Uterus (tissue), 4 donors: ENCODE results near the gene SCML2. TPM values are rescaled to one million over a fixed set of nuclear protein-coding genes. Genes with fewer than 3 reads are reported as not detected.

ENCODE experiments used
- DNase-seq, 2 donors: peaks; one replicate each; pipeline ENCODE4 v3.0.0-alpha.2; 2019 to 2020
- H3K27ac ChIP-seq, 2 donors: fragments of 200-600 bp; sonication (generic); 1 replicate in 1 of 2; 2 replicates in 1 of 2; pipeline ENCODE4 v1.5.1; 2016 to 2018
- H3K27me3 ChIP-seq, 2 donors: fragments of 200-600 bp; sonication (generic); one replicate each; pipeline ENCODE4 v1.5.1; 2018 to 2019; ENCODE audit warnings: control low read depth in 1 of 2
- H3K36me3 ChIP-seq, 2 donors: fragments of 200-600 bp; sonication (generic); one replicate each; pipeline ENCODE4 v1.5.1; 2019; ENCODE audit warnings: control low read depth in 1 of 2
- H3K4me1 ChIP-seq, 2 donors: fragments of 200-600 bp; sonication (generic); one replicate each; pipeline ENCODE4 v1.5.1; 2018 to 2019; ENCODE audit warnings: control low read depth in 1 of 2
- H3K4me3 ChIP-seq, 2 donors: fragments of 200-600 bp; sonication (generic); 1 replicate in 1 of 2; 2 replicates in 1 of 2; pipeline ENCODE4 v1.5.1; 2018 to 2019; ENCODE audit warnings: mild to moderate bottlenecking in 1 of 2
- H3K9me3 ChIP-seq, 2 donors: fragments of 200-600 bp; sonication (generic); one replicate each; pipeline ENCODE4 v1.5.1; 2019; ENCODE audit warnings: control low read depth in 1 of 2
- POLR2A ChIP-seq, 2 donors: fragments of 450-650 bp; IDR thresholded peaks; one replicate each; pipeline ENCODE4 v1.6.1; 2016; ENCODE audit warnings: antibody characterized with exemption in 2 of 2, mild to moderate bottlenecking in 1 of 2, moderate library complexity in 1 of 2
- intact Hi-C: fragments of 100-400 bp; cut with DNase I; formaldehyde crosslinking; loops from one replicate; pipeline ENCODE4 v1.15.1; 2023; ENCODE audit warnings: low total_unique reads
- total RNA-seq, 4 donors: library from RNA; depleted of rRNA in 3 of 4; stranded (reverse); fragments of >200 nt in 3 of 4; gene quantifications; one replicate each; pipeline versions ENCODE4 v1.1.0 to v1.2.4, GENCODE V29; 2014 to 2023
- TF ChIP-seq, protein P1 (sequence below), 4 experiments: fragments of 200-600 bp in 2 of 4; fragments of 450-650 bp in 2 of 4; sonication (generic) in 2 of 4; IDR thresholded peaks; one replicate each; pipeline ENCODE4 v1.5.1; 2016 to 2019; ENCODE audit warnings: antibody characterized with exemption in 4 of 4, mild to moderate bottlenecking in 2 of 4, moderate library complexity in 1 of 4
- donor health status: DM: yes; HTN: yes; CAD: no.

The SCML2 gene
- total RNA-seq = 10 to 100 TPM in 1 of 4 donors, 1 to 10 TPM in 2, under 1 TPM in 1; 0.26 to 15.8 (median 5.7) TPM

- DNase-seq = peak; percentile 20 to 43
- Histone ChIP-seq H3K4me1 (no peaks in the 10 kb centered on the region), H3K27ac (peak within 1 kb of the TSS; percentile 39 to 76), H3K36me3 (no peaks in the 10 kb centered on the region), H3K27me3 (no peaks in the 10 kb centered on the region), H3K9me3 (no peaks in the 10 kb centered on the region), H3K4me3 (peak within 1 kb of the TSS; percentile 42 to 58)
- TF ChIP-seq, protein P1, sequence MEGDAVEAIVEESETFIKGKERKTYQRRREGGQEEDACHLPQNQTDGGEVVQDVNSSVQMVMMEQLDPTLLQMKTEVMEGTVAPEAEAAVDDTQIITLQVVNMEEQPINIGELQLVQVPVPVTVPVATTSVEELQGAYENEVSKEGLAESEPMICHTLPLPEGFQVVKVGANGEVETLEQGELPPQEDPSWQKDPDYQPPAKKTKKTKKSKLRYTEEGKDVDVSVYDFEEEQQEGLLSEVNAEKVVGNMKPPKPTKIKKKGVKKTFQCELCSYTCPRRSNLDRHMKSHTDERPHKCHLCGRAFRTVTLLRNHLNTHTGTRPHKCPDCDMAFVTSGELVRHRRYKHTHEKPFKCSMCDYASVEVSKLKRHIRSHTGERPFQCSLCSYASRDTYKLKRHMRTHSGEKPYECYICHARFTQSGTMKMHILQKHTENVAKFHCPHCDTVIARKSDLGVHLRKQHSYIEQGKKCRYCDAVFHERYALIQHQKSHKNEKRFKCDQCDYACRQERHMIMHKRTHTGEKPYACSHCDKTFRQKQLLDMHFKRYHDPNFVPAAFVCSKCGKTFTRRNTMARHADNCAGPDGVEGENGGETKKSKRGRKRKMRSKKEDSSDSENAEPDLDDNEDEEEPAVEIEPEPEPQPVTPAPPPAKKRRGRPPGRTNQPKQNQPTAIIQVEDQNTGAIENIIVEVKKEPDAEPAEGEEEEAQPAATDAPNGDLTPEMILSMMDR (IDR thresholded peaks at IDR 0.05) = no peak
- no peak for TF ChIP-seq POLR2A (IDR thresholded peaks at IDR 0.05)
- intact Hi-C loops = no loop called here
Measured at GRCh38 chrX:18354369-18355223, at the start of gene SCML2. Gene SCML2 (minus strand): TSS chrX:18354688. CDS start chrX:18334071, 20,617 bp downstream.

- Histone ChIP-seq H3K36me3 (no peaks in the 10 kb centered on the region), H3K27ac (no peak overlapping the region), H3K4me1 (no peaks in the 10 kb centered on the region), H3K9me3 (no peaks in the 10 kb centered on the region), H3K27me3 (no peaks in the 10 kb centered on the region), H3K4me3 (no peak overlapping the region)
- no peak for DNase-seq
- TF ChIP-seq, protein P1 (IDR thresholded peaks at IDR 0.05) = no peak
- no peak for TF ChIP-seq POLR2A (IDR thresholded peaks at IDR 0.05)
- intact Hi-C loops = no loop called here
Measured at GRCh38 chrX:18401848-18402213, 47.3 kb upstream of the SCML2 start.

GRCh38 chrX:18394477-18394876 is 40.0 kb upstream of the SCML2 start:
- no peak for TF ChIP-seq POLR2A (IDR thresholded peaks at IDR 0.05)
- TF ChIP-seq, protein P1 (IDR thresholded peaks at IDR 0.05) = no peak
- Histone ChIP-seq H3K27ac (no peak overlapping the region), H3K9me3 (no peaks in the 10 kb centered on the region), H3K36me3 (no peaks in the 10 kb centered on the region), H3K27me3 (no peaks in the 10 kb centered on the region), H3K4me1 (no peaks in the 10 kb centered on the region), H3K4me3 (no peak overlapping the region)
- DNase-seq = no peak
- intact Hi-C loops = no loop called here

DNA sequence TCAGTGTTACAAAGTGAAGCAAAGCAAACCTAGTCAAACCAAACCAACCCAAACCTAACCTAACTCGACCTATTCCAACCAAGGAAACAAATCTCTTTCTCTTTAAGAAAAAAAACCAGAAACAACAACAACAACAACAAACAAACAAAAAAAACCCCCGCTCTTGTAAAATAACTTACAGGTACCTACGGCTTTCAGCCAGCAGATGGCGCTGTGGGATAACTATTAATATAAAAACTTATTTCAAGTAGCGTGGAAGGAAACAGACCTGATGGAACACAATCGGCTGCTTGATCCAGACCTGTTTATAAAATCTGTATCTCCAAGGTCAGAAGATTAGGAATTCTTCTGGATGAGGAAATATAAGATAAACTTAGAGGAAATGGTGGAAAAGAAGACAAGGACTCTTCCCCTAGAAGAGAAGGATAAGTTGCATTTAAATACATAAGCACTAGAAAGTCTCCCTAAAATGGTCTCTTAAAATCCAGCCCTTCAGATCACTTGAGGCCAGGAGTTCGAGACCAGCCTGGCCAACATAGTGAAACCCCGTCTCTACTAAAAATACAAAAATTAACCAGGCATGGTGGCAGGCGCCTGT is 36.6 kb upstream of the SCML2 start:
- intact Hi-C loops = no loop called here
- Histone ChIP-seq H3K4me3 (no peak overlapping the region), H3K27me3 (no peaks in the 10 kb centered on the region), H3K4me1 (no peaks in the 10 kb centered on the region), H3K36me3 (no peaks in the 10 kb centered on the region), H3K27ac (no peak overlapping the region), H3K9me3 (no peaks in the 10 kb centered on the region)
- no peak for TF ChIP-seq POLR2A (IDR thresholded peaks at IDR 0.05)
- TF ChIP-seq, protein P1 (IDR thresholded peaks at IDR 0.05) = peak; percentile 67 to 80 (median 74)
- DNase-seq = peak; percentile 44 to 71

DNA sequence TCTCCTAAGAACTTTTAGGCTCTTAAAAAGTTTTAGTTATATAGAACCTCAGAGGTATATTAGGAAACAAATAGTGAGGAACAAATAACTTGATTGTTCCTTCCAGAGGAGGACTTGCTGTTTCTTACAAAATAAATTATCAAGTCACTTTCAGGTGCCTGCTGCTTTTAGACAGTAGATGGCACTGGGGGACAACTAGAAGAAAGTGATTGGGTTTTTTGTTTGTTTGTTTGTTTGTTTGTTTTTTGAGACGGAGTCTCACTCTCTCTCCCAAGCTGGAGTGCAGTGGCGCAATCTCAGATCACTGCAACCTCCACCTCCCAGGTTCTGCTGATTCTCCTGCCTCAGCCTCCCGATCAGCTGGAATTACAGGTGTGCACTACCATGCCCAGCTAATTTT is 35.5 kb upstream of the SCML2 start:
- H3K4me1 ChIP-seq = no peaks in the 10 kb centered on the region
- no peak overlapping the region for H3K27ac ChIP-seq
- no peaks in the 10 kb centered on the region for H3K36me3 ChIP-seq
- no peaks in the 10 kb centered on the region for H3K9me3 ChIP-seq
- intact Hi-C loops = no loop called here
- H3K27me3 ChIP-seq = no peaks in the 10 kb centered on the region
- DNase-seq = no peak
- TF ChIP-seq, protein P1 (IDR thresholded peaks at IDR 0.05) = no peak
- no peak overlapping the region for H3K4me3 ChIP-seq
